Astrocyte (in vitro differentiated cells and primary cell): ENCODE measurements around the gene PGBD2.
"Not testable (repeated sequence)": the region's sequence is repeated elsewhere in the genome, so short reads cannot be mapped to it uniquely, and the experiment has no call there.

Experiments
- CTCF ChIP-seq: IDR thresholded peaks from 2 replicates; pipeline ENCODE4 v1.5.1; 2011; ENCODE audit warnings: low read depth, mild to moderate bottlenecking, inconsistent platforms, low read length, moderate library complexity; ENCODE audit not compliant: insufficient read depth
- EZH2 ChIP-seq: IDR thresholded peaks from 2 replicates; pipeline ENCODE4 v1.6.1; 2012; ENCODE audit warnings: mild to moderate bottlenecking, low read length, inconsistent platforms; ENCODE audit not compliant: insufficient read depth

- not testable (repeated sequence) for TF ChIP-seq CTCF, EZH2
Observed at GRCh38 chr1:248930037-248930436, 24.0 kb downstream of the PGBD2 start.
